GM19438 (cell line): ENCODE measurements around the gene DNAJB4.
"Not testable (repeated sequence)": the region's sequence is repeated elsewhere in the genome, so short reads cannot be mapped to it uniquely, and the experiment has no call there.

Source experiments
- ATAC-seq: cut with Tn5 transposase; IDR thresholded peaks from one replicate; pipeline ENCODE4 v1.9.1; 2021; ENCODE audit warnings: low read depth; ENCODE audit not compliant: unreplicated experiment

The DNAJB4 gene

GRCh38 chr1:78004719-78005447, at the start of gene DNAJB4:
TSS of gene DNAJB4 (plus strand) at chr1:78004939. CDS start at chr1:78005111, 172 bp downstream.
- peak; percentile 98 for ATAC-seq

GRCh38 chr1:77955709-77956108, 49.0 kb upstream of the DNAJB4 start:
- ATAC-seq, result no peak

- ATAC-seq, result no peak
Observed at GRCh38 chr1:77956464-77956863, 48.3 kb upstream of the DNAJB4 start.

GRCh38 chr1:77958391-77958790, 46.3 kb upstream of the DNAJB4 start:
- ATAC-seq, result no peak

GRCh38 chr1:77958850-77959249, 45.9 kb upstream of the DNAJB4 start:
- no peak for ATAC-seq

GRCh38 chr1:77961392-77961791, 43.3 kb upstream of the DNAJB4 start:
- no peak for ATAC-seq

- no peak for ATAC-seq
Observed at GRCh38 chr1:77966291-77966690, 38.4 kb upstream of the DNAJB4 start.

- ATAC-seq, result no peak
Observed at GRCh38 chr1:77970192-77970591, 34.5 kb upstream of the DNAJB4 start.

- no peak for ATAC-seq
Observed at GRCh38 chr1:77972080-77972479, 32.7 kb upstream of the DNAJB4 start.

- no peak for ATAC-seq
Observed at GRCh38 chr1:77975386-77975785, 29.4 kb upstream of the DNAJB4 start.

- ATAC-seq, result no peak
Observed at GRCh38 chr1:77975907-77976306, 28.8 kb upstream of the DNAJB4 start.

- ATAC-seq, result no peak
Observed at GRCh38 chr1:77976433-77977076, 28.2 kb upstream of the DNAJB4 start.

- no peak for ATAC-seq
Observed at GRCh38 chr1:77977989-77978292, 26.8 kb upstream of the DNAJB4 start.

- peak; percentile 65 for ATAC-seq
Observed at GRCh38 chr1:77978293-77978968, 26.3 kb upstream of the DNAJB4 start.

GRCh38 chr1:77978969-77979876, 25.5 kb upstream of the DNAJB4 start, which contains the start of gene FUBP1:
TSS of gene FUBP1 (minus strand) at chr1:77979072. CDS start at chr1:77979004, 68 bp downstream.
- ATAC-seq, result peak; percentile 73

- not testable (repeated sequence) for ATAC-seq
Observed at GRCh38 chr1:77983352-77983996, 21.3 kb upstream of the DNAJB4 start.

GRCh38 chr1:77983997-77984355, 20.8 kb upstream of the DNAJB4 start:
- no peak for ATAC-seq

- no peak for ATAC-seq
Observed at GRCh38 chr1:77984629-77985028, 20.1 kb upstream of the DNAJB4 start.

GRCh38 chr1:77986810-77987209, 17.9 kb upstream of the DNAJB4 start:
- ATAC-seq, result no peak

- ATAC-seq, result no peak
Observed at GRCh38 chr1:77987919-77988318, 16.8 kb upstream of the DNAJB4 start.
